ENCODE measurements around the gene ATP8B4.

DNA sequence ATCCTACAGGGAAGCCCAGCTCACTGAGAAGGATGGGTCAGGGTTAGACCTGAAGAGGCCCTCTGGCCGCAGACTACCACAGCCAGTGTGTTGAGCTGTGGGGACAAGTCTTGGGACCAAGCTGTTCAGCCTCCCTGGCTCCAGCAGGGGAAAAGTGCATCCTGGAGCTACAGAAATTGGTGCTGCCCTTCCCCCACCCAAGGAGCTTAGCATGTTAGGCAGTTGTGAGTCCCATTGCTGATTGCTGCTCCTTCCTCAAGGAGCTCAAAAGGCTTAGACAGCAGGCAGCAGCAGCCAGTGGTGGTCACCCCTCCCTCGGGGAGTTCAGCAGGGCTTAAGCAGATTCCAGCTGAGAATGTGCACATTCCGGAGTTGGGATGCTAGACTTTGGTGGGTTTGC lies 165.6 kb downstream of the ATP8B4 start:
- TF ChIP-seq, protein P1, sequence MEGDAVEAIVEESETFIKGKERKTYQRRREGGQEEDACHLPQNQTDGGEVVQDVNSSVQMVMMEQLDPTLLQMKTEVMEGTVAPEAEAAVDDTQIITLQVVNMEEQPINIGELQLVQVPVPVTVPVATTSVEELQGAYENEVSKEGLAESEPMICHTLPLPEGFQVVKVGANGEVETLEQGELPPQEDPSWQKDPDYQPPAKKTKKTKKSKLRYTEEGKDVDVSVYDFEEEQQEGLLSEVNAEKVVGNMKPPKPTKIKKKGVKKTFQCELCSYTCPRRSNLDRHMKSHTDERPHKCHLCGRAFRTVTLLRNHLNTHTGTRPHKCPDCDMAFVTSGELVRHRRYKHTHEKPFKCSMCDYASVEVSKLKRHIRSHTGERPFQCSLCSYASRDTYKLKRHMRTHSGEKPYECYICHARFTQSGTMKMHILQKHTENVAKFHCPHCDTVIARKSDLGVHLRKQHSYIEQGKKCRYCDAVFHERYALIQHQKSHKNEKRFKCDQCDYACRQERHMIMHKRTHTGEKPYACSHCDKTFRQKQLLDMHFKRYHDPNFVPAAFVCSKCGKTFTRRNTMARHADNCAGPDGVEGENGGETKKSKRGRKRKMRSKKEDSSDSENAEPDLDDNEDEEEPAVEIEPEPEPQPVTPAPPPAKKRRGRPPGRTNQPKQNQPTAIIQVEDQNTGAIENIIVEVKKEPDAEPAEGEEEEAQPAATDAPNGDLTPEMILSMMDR (IDR thresholded peaks at IDR 0.05; ENCODE audit: low read length) = no peak
- TF ChIP-seq EZH2 (IDR thresholded peaks at IDR 0.05; ENCODE audit: borderline replicate concordance, low read length) = no peak
